BLaER1 (cell line): Measurements from ENCODE around the gene INHA.

Experiments used
- H3K27ac ChIP-seq: shearing (Covaris generic); formaldehyde crosslinking; 2 replicates; pipeline ENCODE4 v1.8.1; 2022
- H3K27me3 ChIP-seq: shearing (Covaris generic); formaldehyde crosslinking; 2 replicates; pipeline ENCODE4 v1.8.1; 2022
- H3K36me3 ChIP-seq: shearing (Covaris generic); formaldehyde crosslinking; 2 replicates; pipeline ENCODE4 v1.8.1; 2022
- H3K4me1 ChIP-seq: shearing (Covaris generic); formaldehyde crosslinking; 2 replicates; pipeline ENCODE4 v1.8.1; 2022
- H3K4me2 ChIP-seq: shearing (Covaris generic); formaldehyde crosslinking; 2 replicates; pipeline ENCODE4 v1.8.1; 2022
- H3K4me3 ChIP-seq: shearing (Covaris generic); formaldehyde crosslinking; 2 replicates; pipeline ENCODE4 v1.8.1; 2022
- H3K9ac ChIP-seq: shearing (Covaris generic); formaldehyde crosslinking; 2 replicates; pipeline ENCODE4 v1.8.1; 2022
- H3K9me3 ChIP-seq: shearing (Covaris generic); formaldehyde crosslinking; 2 replicates; pipeline ENCODE4 v1.8.1; 2022
- H4K20me1 ChIP-seq: shearing (Covaris generic); formaldehyde crosslinking; 2 replicates; pipeline ENCODE4 v1.8.1; 2022
- Cebpa-rat ChIP-seq: shearing (Covaris generic); IDR thresholded peaks from 2 replicates; pipeline ENCODE4 v1.8.1; 2022

The INHA gene

GRCh38 chr2:219547621-219548020, 24.5 kb upstream of the INHA start:
- H3K4me1 ChIP-seq = peaks cover 21% of the 10 kb centered on the region
- no peaks in the 10 kb centered on the region for H3K9me3 ChIP-seq
- no peak for TF ChIP-seq Cebpa-rat
- peaks cover 19% of the 10 kb centered on the region for H4K20me1 ChIP-seq
- H3K9ac ChIP-seq = no peak overlapping the region
- H3K27ac ChIP-seq = no peak overlapping the region
- no peak overlapping the region for H3K4me3 ChIP-seq
- H3K4me2 ChIP-seq = no peak overlapping the region
- peaks cover 29% of the 10 kb centered on the region; the same call in 1 of the 2 replicates for H3K27me3 ChIP-seq
- H3K36me3 ChIP-seq = no peaks in the 10 kb centered on the region

- Histone ChIP-seq H3K27ac (no peak overlapping the region), H3K9ac (no peak overlapping the region), H3K4me2 (no peak overlapping the region), H3K4me3 (no peak overlapping the region), H3K9me3 (no peaks in the 10 kb centered on the region), H3K4me1 (peaks cover 21% of the 10 kb centered on the region), H3K27me3 (peaks cover 23% of the 10 kb centered on the region; the same call in 1 of the 2 replicates), H4K20me1 (0 out of 2 replicates have a peak, but pooled peaks cover 13% of the 10 kb centered on the region), H3K36me3 (no peaks in the 10 kb centered on the region)
- TF ChIP-seq Cebpa-rat = no peak
These were observed 23.1 kb upstream of the INHA start for GRCh38 chr2:219548990-219549389.

- 0 out of 2 replicates have a peak, but pooled peaks cover 7% of the 10 kb centered on the region for H4K20me1 ChIP-seq
- H3K4me3 ChIP-seq = no peak overlapping the region
- no peak overlapping the region for H3K9ac ChIP-seq
- no peak for TF ChIP-seq Cebpa-rat
- H3K36me3 ChIP-seq = no peaks in the 10 kb centered on the region
- H3K9me3 ChIP-seq = no peaks in the 10 kb centered on the region
- no peak overlapping the region for H3K27ac ChIP-seq
- H3K4me1 ChIP-seq = peaks cover 15% of the 10 kb centered on the region
- H3K4me2 ChIP-seq = no peak overlapping the region
- H3K27me3 ChIP-seq = peaks cover 18% of the 10 kb centered on the region; the same call in 1 of the 2 replicates
These were observed 22.5 kb upstream of the INHA start for GRCh38 chr2:219549619-219550018.

GRCh38 chr2:219551441-219552381, 20.4 kb upstream of the INHA start:
- Histone ChIP-seq H3K4me2 (peak overlapping the region; percentile 89), H3K9ac (peak overlapping the region; percentile 41)

GRCh38 chr2:219552382-219553167, 19.5 kb upstream of the INHA start:
- peaks cover 10% of the 10 kb centered on the region; the same call in 1 of the 2 replicates for H3K36me3 ChIP-seq
- H3K9me3 ChIP-seq = no peaks in the 10 kb centered on the region
- TF ChIP-seq Cebpa-rat = no peak
- 0 out of 2 replicates have a peak, but pooled peaks cover 5% of the 10 kb centered on the region for H4K20me1 ChIP-seq
- peak overlapping the region; percentile 89 for H3K4me2 ChIP-seq
- H3K27me3 ChIP-seq = peaks cover 8% of the 10 kb centered on the region; the same call in 1 of the 2 replicates
- H3K9ac ChIP-seq = peak overlapping the region; percentile 41
- peak overlapping the region; percentile 66 for H3K4me3 ChIP-seq
- 0 out of 2 replicates have a peak overlapping the region, but pooled peaks have one; percentile 22 for H3K27ac ChIP-seq
- peaks cover 14% of the 10 kb centered on the region for H3K4me1 ChIP-seq

More at GRCh38 chr2:219551441-219552381, 20.4 kb upstream of the INHA start:
- peaks cover 14% of the 10 kb centered on the region for H3K4me1 ChIP-seq
- H3K4me3 ChIP-seq = peak overlapping the region; percentile 66
- H3K27ac ChIP-seq = 0 out of 2 replicates have a peak overlapping the region, but pooled peaks have one; percentile 22
- peaks cover 10% of the 10 kb centered on the region; the same call in 1 of the 2 replicates for H3K36me3 ChIP-seq
- TF ChIP-seq Cebpa-rat = no peak
- H3K27me3 ChIP-seq = peaks cover 8% of the 10 kb centered on the region; the same call in 1 of the 2 replicates
- 0 out of 2 replicates have a peak, but pooled peaks cover 5% of the 10 kb centered on the region for H4K20me1 ChIP-seq
- no peaks in the 10 kb centered on the region for H3K9me3 ChIP-seq

- H3K27ac ChIP-seq = no peak overlapping the region
- peak overlapping the region; percentile 89 for H3K4me2 ChIP-seq
- H3K9ac ChIP-seq = no peak overlapping the region
These were observed 19.0 kb upstream of the INHA start for GRCh38 chr2:219553168-219553417.

GRCh38 chr2:219553463-219553963, 18.6 kb upstream of the INHA start:
- peaks cover 10% of the 10 kb centered on the region; the same call in 1 of the 2 replicates for H3K36me3 ChIP-seq
- peaks cover 8% of the 10 kb centered on the region; the same call in 1 of the 2 replicates for H3K27me3 ChIP-seq
- H3K9ac ChIP-seq = no peak overlapping the region
- H3K4me1 ChIP-seq = peaks cover 14% of the 10 kb centered on the region
- no peak overlapping the region for H3K4me3 ChIP-seq
- no peak for TF ChIP-seq Cebpa-rat
- H3K9me3 ChIP-seq = no peaks in the 10 kb centered on the region
- H4K20me1 ChIP-seq = 0 out of 2 replicates have a peak, but pooled peaks cover 5% of the 10 kb centered on the region
- no peak overlapping the region for H3K4me2 ChIP-seq
- H3K27ac ChIP-seq = no peak overlapping the region

More at GRCh38 chr2:219553168-219553417, 19.0 kb upstream of the INHA start:
- peaks cover 8% of the 10 kb centered on the region; the same call in 1 of the 2 replicates for H3K27me3 ChIP-seq
- H3K9me3 ChIP-seq = no peaks in the 10 kb centered on the region
- no peak overlapping the region for H3K4me3 ChIP-seq
- peaks cover 10% of the 10 kb centered on the region; the same call in 1 of the 2 replicates for H3K36me3 ChIP-seq
- no peak for TF ChIP-seq Cebpa-rat
- peaks cover 14% of the 10 kb centered on the region for H3K4me1 ChIP-seq
- 0 out of 2 replicates have a peak, but pooled peaks cover 5% of the 10 kb centered on the region for H4K20me1 ChIP-seq

- no peak overlapping the region for H3K4me2 ChIP-seq
- no peak overlapping the region for H3K27ac ChIP-seq
- no peak overlapping the region for H3K9ac ChIP-seq
- no peak for TF ChIP-seq Cebpa-rat
- peaks cover 10% of the 10 kb centered on the region; the same call in 1 of the 2 replicates for H3K36me3 ChIP-seq
- peaks cover 8% of the 10 kb centered on the region; the same call in 1 of the 2 replicates for H3K27me3 ChIP-seq
- H3K4me1 ChIP-seq = peaks cover 14% of the 10 kb centered on the region
- H3K9me3 ChIP-seq = no peaks in the 10 kb centered on the region
- H4K20me1 ChIP-seq = 0 out of 2 replicates have a peak, but pooled peaks cover 5% of the 10 kb centered on the region
- no peak overlapping the region for H3K4me3 ChIP-seq
These were observed 17.8 kb upstream of the INHA start for GRCh38 chr2:219554350-219554749.

GRCh38 chr2:219555956-219556355, 16.2 kb upstream of the INHA start:
- Histone ChIP-seq H4K20me1 (0 out of 2 replicates have a peak, but pooled peaks cover under 1% of the 10 kb centered on the region), H3K27ac (no peak overlapping the region), H3K9ac (no peak overlapping the region), H3K4me3 (no peak overlapping the region), H3K36me3 (peaks cover 10% of the 10 kb centered on the region; the same call in 1 of the 2 replicates), H3K4me1 (peaks cover 21% of the 10 kb centered on the region), H3K4me2 (no peak overlapping the region), H3K27me3 (peaks cover 5% of the 10 kb centered on the region; the same call in 1 of the 2 replicates), H3K9me3 (no peaks in the 10 kb centered on the region)
- TF ChIP-seq Cebpa-rat = no peak
